ENCODE results near the gene GRK4.
"Not testable (repeated sequence)": the region's sequence is repeated elsewhere in the genome, so short reads cannot be mapped to it uniquely, and the experiment has no call there.

GRK4 gene

GRCh38 chr4:2962614-2963174 lies 677 bp upstream of the GRK4 start:
- DNase-seq = no peak

- DNase-seq = no peak
These were observed 648 bp downstream of the GRK4 start for GRCh38 chr4:2963966-2964471.

- no peak for DNase-seq
These were observed 1.4 kb downstream of the GRK4 start for GRCh38 chr4:2964706-2965258.

GRCh38 chr4:2965262-2965661 lies 1.9 kb downstream of the GRK4 start:
- DNase-seq = no peak

- no peak for DNase-seq
These were observed 5.0 kb downstream of the GRK4 start for GRCh38 chr4:2968381-2968780.

- DNase-seq = no peak
These were observed 7.9 kb downstream of the GRK4 start for GRCh38 chr4:2971275-2971674.

- no peak for DNase-seq
These were observed 14.1 kb downstream of the GRK4 start for GRCh38 chr4:2977211-2978088.

GRCh38 chr4:2981256-2981819 lies 18.0 kb downstream of the GRK4 start:
- DNase-seq = no peak

GRCh38 chr4:2982012-2982411 lies 18.6 kb downstream of the GRK4 start:
- no peak for DNase-seq

GRCh38 chr4:2983715-2984114 lies 20.3 kb downstream of the GRK4 start:
- not testable (repeated sequence) for DNase-seq

- DNase-seq = no peak
These were observed 27.9 kb downstream of the GRK4 start for GRCh38 chr4:2991243-2991642.

GRCh38 chr4:2994917-2995316 lies 31.5 kb downstream of the GRK4 start:
- DNase-seq = no peak

GRCh38 chr4:2995546-2996265 lies 32.3 kb downstream of the GRK4 start:
- no peak for DNase-seq

- DNase-seq = no peak
These were observed 33.0 kb downstream of the GRK4 start for GRCh38 chr4:2996415-2996814.

- no peak for DNase-seq
These were observed 44.4 kb downstream of the GRK4 start for GRCh38 chr4:3007724-3008123.

- no peak for DNase-seq
These were observed 46.1 kb downstream of the GRK4 start for GRCh38 chr4:3009422-3009821.

GRCh38 chr4:3010577-3010976 lies 47.2 kb downstream of the GRK4 start:
- no peak for DNase-seq

GRCh38 chr4:3010998-3011397 lies 47.6 kb downstream of the GRK4 start:
- no peak for DNase-seq

- DNase-seq = no peak
These were observed 48.3 kb downstream of the GRK4 start for GRCh38 chr4:3011456-3012220.

GRCh38 chr4:3013323-3013722 lies 50.0 kb downstream of the GRK4 start:
- DNase-seq = no peak

- DNase-seq = no peak
These were observed 50.5 kb downstream of the GRK4 start for GRCh38 chr4:3013839-3014350.

GRCh38 chr4:3016961-3017360 lies 53.6 kb downstream of the GRK4 start:
- DNase-seq = no peak
